Mucosa of descending colon (tissue), 3 donors: ENCODE data around the gene KNSTRN. TPM values are rescaled to one million over a fixed set of nuclear protein-coding genes. Genes with fewer than 3 reads are reported as not detected.

Source experiments
- ATAC-seq: fragments of 200-7000 bp; cut with Tn5 transposase; one replicate; pipeline ENCODE4 v1.9.1; 2020; ENCODE audit warnings: mild to moderate bottlenecking, moderate library complexity
- DNase-seq, 3 donors: peaks; one replicate each; pipeline ENCODE4 v3.0.0-alpha.2; 2020
- H3K36me3 ChIP-seq: fragments of 200-600 bp; one replicate; pipeline ENCODE4 v1.8.0; 2021; ENCODE audit warnings: low read depth, mild to moderate bottlenecking
- H3K4me1 ChIP-seq: fragments of 200-600 bp; one replicate; pipeline ENCODE4 v1.8.0; 2021; ENCODE audit warnings: low read depth, mild to moderate bottlenecking
- H3K4me3 ChIP-seq: fragments of 200-600 bp; one replicate; pipeline ENCODE4 v1.8.0; 2021; ENCODE audit warnings: mild to moderate bottlenecking
- H3K9me3 ChIP-seq: fragments of 200-600 bp; one replicate; pipeline ENCODE4 v1.8.0; 2021; ENCODE audit warnings: mild to moderate bottlenecking
- intact Hi-C, 2 donors: fragments of 100-400 bp; cut with DNase I in 1 of 2; cut with micrococcal nuclease in 1 of 2; formaldehyde crosslinking; loops; one replicate each; pipeline versions ENCODE4 v1.11.0 to v1.11.1; 2022; cut with DNase I, micrococcal nuclease
- total RNA-seq, 3 donors: library from RNA; stranded (reverse); fragmentation: NEBNext Ultra II Directional in 2 of 3; extraction: Animal tissue kit (Norgen Biotek cat#: 25700) in 2 of 3; gene quantifications; one replicate each; pipeline versions ENCODE4 v1.2.1 to v1.2.4, GENCODE V29; 2021 to 2023
- TF ChIP-seq, protein P1 (sequence below): fragments of 200-600 bp; IDR thresholded peaks from one replicate; pipeline ENCODE4 v1.8.0; 2022; ENCODE audit warnings: antibody characterized with exemption, mild to moderate bottlenecking
- donor health status: DM: no; HTN: no; CAD: no; lungs with moderate emphysema.
- donor health status: DM: no; HTN: no; CAD: no.
- donor health status: DM: no; HTN: yes; CAD: no.

The KNSTRN gene
- total RNA-seq, 3 donors from 2014 or later = 9.4 to 16.4 (median 10.5) TPM

DNA sequence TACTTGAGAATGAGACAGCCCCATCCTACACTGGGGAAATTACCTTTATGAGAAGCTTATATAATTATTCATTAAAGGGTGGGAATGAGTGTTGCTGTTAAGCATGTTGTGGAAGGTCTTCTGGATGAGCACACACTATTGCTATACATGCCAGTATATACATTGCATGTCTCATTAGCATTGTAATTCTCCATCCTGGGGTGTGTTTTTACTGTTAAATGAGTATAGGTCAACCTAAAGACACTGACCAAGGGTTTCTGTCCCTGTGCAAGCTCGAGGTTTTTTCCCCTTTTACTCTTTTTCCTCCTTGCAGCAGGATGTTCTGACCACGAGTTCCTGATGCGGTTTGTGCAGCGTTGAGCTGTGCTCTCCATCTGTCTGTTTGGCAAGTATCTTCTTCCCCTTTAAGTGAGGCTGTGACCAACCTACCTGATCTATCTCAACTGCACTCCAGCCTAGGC lies 15.9 kb downstream of the KNSTRN start:
- intact Hi-C loops = no loop called here
- peak; percentile 72 for ATAC-seq
- Histone ChIP-seq H3K4me3 (no peak overlapping the region), H3K4me1 (no peaks in the 10 kb centered on the region), H3K36me3 (no peaks in the 10 kb centered on the region), H3K9me3 (no peaks in the 10 kb centered on the region)
- DNase-seq = peak in 1 of 3 donors; percentile 32
- TF ChIP-seq, protein P1, sequence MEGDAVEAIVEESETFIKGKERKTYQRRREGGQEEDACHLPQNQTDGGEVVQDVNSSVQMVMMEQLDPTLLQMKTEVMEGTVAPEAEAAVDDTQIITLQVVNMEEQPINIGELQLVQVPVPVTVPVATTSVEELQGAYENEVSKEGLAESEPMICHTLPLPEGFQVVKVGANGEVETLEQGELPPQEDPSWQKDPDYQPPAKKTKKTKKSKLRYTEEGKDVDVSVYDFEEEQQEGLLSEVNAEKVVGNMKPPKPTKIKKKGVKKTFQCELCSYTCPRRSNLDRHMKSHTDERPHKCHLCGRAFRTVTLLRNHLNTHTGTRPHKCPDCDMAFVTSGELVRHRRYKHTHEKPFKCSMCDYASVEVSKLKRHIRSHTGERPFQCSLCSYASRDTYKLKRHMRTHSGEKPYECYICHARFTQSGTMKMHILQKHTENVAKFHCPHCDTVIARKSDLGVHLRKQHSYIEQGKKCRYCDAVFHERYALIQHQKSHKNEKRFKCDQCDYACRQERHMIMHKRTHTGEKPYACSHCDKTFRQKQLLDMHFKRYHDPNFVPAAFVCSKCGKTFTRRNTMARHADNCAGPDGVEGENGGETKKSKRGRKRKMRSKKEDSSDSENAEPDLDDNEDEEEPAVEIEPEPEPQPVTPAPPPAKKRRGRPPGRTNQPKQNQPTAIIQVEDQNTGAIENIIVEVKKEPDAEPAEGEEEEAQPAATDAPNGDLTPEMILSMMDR = no peak

DNA sequence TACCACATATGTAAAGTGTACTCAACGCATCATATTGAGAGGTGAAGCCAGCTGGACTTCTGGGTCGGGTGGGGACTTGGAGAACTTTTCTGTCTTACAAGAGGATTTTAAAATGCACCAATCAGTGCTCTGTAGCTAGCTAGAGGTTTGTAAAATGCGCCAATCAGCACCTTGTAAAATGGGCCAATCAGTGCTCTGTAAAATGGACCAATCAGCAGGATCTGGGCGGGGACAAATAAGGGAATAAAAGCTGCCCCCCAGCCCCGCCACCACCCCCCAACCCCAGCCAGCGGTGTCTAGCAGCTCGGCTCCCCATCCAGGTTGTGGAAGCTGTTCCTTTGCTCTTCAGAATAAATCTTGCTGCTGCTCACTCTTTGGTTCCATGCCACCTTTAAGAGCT lies 16.8 kb downstream of the KNSTRN start:
- TF ChIP-seq, protein P1 = no peak
- DNase-seq = no peak
- Histone ChIP-seq H3K36me3 (no peaks in the 10 kb centered on the region), H3K4me1 (no peaks in the 10 kb centered on the region), H3K9me3 (no peaks in the 10 kb centered on the region), H3K4me3 (no peak overlapping the region)
- intact Hi-C loops = no loop called here
- no peak for ATAC-seq

DNA sequence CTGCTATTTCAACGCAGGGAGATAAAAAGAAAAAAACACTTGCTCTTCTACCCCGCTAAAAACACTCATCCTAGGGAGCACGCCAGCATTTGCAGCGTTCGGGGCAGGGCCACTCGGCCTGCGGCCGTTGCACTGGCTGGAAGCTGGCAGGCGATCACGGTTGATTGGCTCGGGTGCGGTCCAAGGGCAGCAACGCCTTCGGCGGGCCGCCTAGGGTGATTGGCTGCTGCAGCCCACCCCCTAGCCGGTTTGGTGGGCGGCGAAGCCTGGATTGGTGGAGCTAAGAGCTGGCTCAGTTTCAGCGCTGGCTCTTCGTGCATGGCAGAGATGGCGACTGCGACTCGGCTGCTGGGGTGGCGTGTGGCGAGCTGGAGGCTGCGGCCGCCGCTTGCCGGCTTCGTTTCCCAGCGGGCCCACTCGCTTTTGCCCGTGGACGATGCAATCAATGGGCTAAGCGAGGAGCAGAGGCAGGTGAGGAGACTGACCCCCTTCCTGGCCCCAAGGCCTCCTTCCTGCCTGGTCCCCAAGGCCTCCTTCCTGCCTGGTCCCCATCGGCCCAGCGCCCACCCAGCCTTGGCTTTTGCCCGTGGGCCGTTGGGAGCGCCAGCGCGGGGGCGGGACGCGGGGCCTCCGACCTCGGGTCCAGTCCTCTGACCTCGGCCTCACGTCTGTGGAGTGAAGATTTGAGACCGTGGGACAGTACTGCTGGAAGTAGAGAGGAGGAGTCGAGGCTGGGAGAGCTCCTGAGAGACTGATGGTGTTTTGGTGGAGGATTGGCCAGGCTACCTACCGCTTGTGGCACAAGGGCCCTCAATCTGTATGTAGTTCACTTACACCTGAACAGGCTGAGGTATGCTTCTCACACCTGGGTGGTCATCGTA lies 23.2 kb downstream of the KNSTRN start, which contains the start of gene IVD:
TSS of gene IVD (plus strand) at position 295 of the 881 bp plus-strand sequence. CDS start at position 328, 33 bp downstream.
- TF ChIP-seq, protein P1 = no peak
- intact Hi-C loops = no loop called here

DNA sequence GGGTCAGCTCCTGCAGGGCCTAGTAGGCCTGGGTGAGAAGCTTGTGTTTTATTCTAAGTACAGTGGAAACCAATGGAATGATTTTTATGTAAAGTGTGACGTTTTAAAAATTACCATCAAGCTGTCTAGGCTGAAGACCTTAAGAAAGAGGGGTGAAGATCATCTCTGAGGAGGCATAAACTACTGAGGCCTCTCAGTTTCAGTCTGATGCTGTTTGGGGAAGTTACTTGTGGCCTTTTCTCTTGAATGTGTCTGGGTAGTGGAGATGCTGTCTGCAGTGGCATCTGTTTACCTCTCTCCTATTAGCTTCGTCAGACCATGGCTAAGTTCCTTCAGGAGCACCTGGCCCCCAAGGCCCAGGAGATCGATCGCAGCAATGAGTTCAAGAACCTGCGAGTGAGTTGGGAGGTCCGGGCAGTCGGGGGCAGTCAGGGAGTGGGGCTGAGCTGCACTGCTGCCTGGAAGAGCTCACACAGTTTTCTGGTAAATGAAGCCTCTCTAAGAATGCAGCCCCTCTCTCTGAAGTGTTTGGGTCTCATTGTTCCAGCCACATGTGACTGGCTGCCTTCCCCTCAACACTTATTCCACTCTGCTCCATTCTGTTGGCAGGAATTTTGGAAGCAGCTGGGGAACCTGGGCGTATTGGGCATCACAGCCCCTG lies 24.9 kb downstream of the KNSTRN start:
- no peaks in the 10 kb centered on the region for H3K36me3 ChIP-seq
- no peak for DNase-seq
- TF ChIP-seq, protein P1 = no peak
- peaks cover 23% of the 10 kb centered on the region for H3K4me1 ChIP-seq
- no peaks in the 10 kb centered on the region for H3K9me3 ChIP-seq
- H3K4me3 ChIP-seq = no peak overlapping the region
- intact Hi-C loops = no loop called here
- ATAC-seq = no peak

More for the DNA sequence above, 23.2 kb downstream of the KNSTRN start, which contains the start of gene IVD:
- peak within 1 kb of the TSS; percentile 56 for H3K4me3 ChIP-seq
- no peaks in the 10 kb centered on the region for H3K36me3 ChIP-seq
- peak; percentile 95 to 96 (median 96) for DNase-seq
- peaks cover 18% of the 10 kb centered on the region for H3K4me1 ChIP-seq
- peak; percentile 99 for ATAC-seq
- no peaks in the 10 kb centered on the region for H3K9me3 ChIP-seq

DNA sequence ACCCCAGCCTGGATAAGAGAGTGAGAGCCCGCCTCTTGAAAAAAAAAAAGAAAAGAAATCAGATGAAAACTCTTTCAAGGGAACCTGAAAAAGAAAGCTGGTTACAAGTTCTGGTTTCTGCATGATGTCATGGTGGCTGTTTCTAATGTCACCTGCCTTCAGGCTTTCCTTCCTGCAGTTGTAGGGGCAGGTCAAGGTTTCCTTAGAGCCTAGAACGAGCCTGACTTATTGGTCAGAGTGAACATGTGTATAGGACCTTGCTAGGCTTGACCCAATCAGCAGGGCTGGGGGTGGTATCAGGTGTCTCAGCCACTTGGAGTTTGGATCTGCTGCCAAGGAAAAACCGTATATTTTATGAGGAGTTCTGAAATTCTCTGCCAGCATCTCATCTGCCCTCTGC lies 26.8 kb downstream of the KNSTRN start:
- peaks cover 27% of the 10 kb centered on the region for H3K4me1 ChIP-seq
- no peak overlapping the region for H3K4me3 ChIP-seq
- DNase-seq = no peak
- peaks cover 3% of the 10 kb centered on the region for H3K36me3 ChIP-seq
- intact Hi-C loops = no loop called here
- TF ChIP-seq, protein P1 = no peak
- H3K9me3 ChIP-seq = no peaks in the 10 kb centered on the region
- ATAC-seq = no peak
